Liver (tissue), 3 donors: ENCODE measurements around the gene HCN2.

Source experiments
- ATF3 ChIP-seq: IDR thresholded peaks from 2 replicates; pipeline ENCODE4 v1.6.1; 2016; ENCODE audit warnings: antibody characterized with exemption
- CTCF ChIP-seq: fragments of 150-350 bp; IDR thresholded peaks from 2 replicates; pipeline ENCODE4 v1.5.1; 2017; ENCODE audit warnings: improper control_type of control experiment, low read depth, low read length; ENCODE audit not compliant: missing input control
- EGR1 ChIP-seq, 2 donors: IDR thresholded peaks; 2 replicates each; pipeline ENCODE4 v1.6.1; 2016 to 2018; ENCODE audit warnings: antibody characterized with exemption in 2 of 2, low read depth in 2 of 2
- GABPA ChIP-seq, 2 donors: IDR thresholded peaks in 1 of 2; conservative IDR thresholded peaks in 1 of 2; 2 replicates each; pipeline ENCODE4 v1.6.1; 2016; ENCODE audit warnings: antibody characterized with exemption in 2 of 2, mild to moderate bottlenecking in 1 of 2, moderate library complexity in 1 of 2
- JUND ChIP-seq, 2 donors: IDR thresholded peaks; 2 replicates each; pipeline ENCODE4 v1.6.1; 2016; ENCODE audit warnings: antibody characterized with exemption in 2 of 2
- MAX ChIP-seq: IDR thresholded peaks from 2 replicates; pipeline ENCODE4 v1.6.1; 2016; ENCODE audit warnings: antibody characterized with exemption
- RAD21 ChIP-seq, 2 donors: IDR thresholded peaks; 2 replicates each; pipeline ENCODE4 v1.6.1; 2016; ENCODE audit warnings: antibody characterized with exemption in 2 of 2, mild to moderate bottlenecking in 2 of 2
- REST ChIP-seq: IDR thresholded peaks from 2 replicates; pipeline ENCODE4 v1.6.1; 2016; ENCODE audit warnings: antibody characterized with exemption, mild to moderate bottlenecking
- SP1 ChIP-seq: IDR thresholded peaks from 2 replicates; pipeline ENCODE4 v1.6.1; 2018; ENCODE audit warnings: antibody characterized with exemption, mild to moderate bottlenecking
- TAF1 ChIP-seq: conservative IDR thresholded peaks from 2 replicates; pipeline ENCODE4 v1.6.1; 2016; ENCODE audit warnings: antibody characterized with exemption, mild to moderate bottlenecking
- YY1 ChIP-seq: IDR thresholded peaks from 2 replicates; pipeline ENCODE4 v1.6.1; 2016; ENCODE audit warnings: antibody characterized with exemption, mild to moderate bottlenecking
- ZBTB33 ChIP-seq: IDR thresholded peaks from 2 replicates; pipeline ENCODE4 v1.6.1; 2016; ENCODE audit warnings: antibody characterized with exemption
- donor health status: healthy.
- donor health status: healthy.

GRCh38 chr19:657611-658010 is 67.9 kb downstream of the HCN2 start:
- TF ChIP-seq MAX: no peak
- TF ChIP-seq REST: no peak
- no peak for TF ChIP-seq CTCF
- TF ChIP-seq JUND (IDR thresholded peaks at IDR 0.05): no peak
- TF ChIP-seq GABPA (IDR thresholded peaks at IDR 0.05 in 1 of 2, conservative IDR thresholded peaks at IDR 0.05 in 1 of 2): no peak
- no peak for TF ChIP-seq YY1
- no peak for TF ChIP-seq EGR1 (IDR thresholded peaks at IDR 0.05; ENCODE audit: low read depth in 2 of 2)
- no peak for TF ChIP-seq TAF1
- TF ChIP-seq ZBTB33: no peak
- no peak for TF ChIP-seq RAD21 (IDR thresholded peaks at IDR 0.05)
- TF ChIP-seq ATF3: no peak
- TF ChIP-seq SP1: peak; percentile 44
